Measurements from ENCODE around the gene GRM4. TPM values are rescaled to one million over a fixed set of nuclear protein-coding genes. Genes with fewer than 3 reads are reported as not detected.

Gene GRM4
- total and polyA plus RNA-seq, 9 of the 15 experiments (the other 6 are each of a cell fraction or from before 2014, with no cell fraction given): 0.18 TPM; not detected in 8

- TF ChIP-seq ZBTB5 (IDR thresholded peaks at IDR 0.05) (no peak), CTCFL (IDR thresholded peaks at IDR 0.05; ENCODE audit: borderline replicate concordance, insufficient read depth, low read depth, low read length, poor library complexity, severe bottlenecking) (peak; percentile 49), FOXP1 (CRISPR knock-in tag; IDR thresholded peaks at IDR 0.05) (no peak), STAT5A (IDR thresholded peaks at IDR 0.05; ENCODE audit: borderline replicate concordance, low read length) (no peak), BMI1 (IDR thresholded peaks at IDR 0.05; ENCODE audit: low read length) (no peak), ZSCAN29 (IDR thresholded peaks at IDR 0.05) (no peak), EP400 (IDR thresholded peaks at IDR 0.05) (no peak), BCOR (IDR thresholded peaks at IDR 0.05) (peak; percentile 89), CTBP1 (IDR thresholded peaks at IDR 0.05; ENCODE audit: borderline replicate concordance) (0 out of 2 replicates have a peak, but pooled peaks have one; percentile 6), U2AF2 (optimal IDR thresholded peaks at IDR 0.05; ENCODE audit: low read depth, low read length) (no peak), ZNF239 (CRISPR knock-in tag; IDR thresholded peaks at IDR 0.05) (no peak), ZFP1 (CRISPR knock-in tag; IDR thresholded peaks at IDR 0.05) (no peak), GATAD2A (IDR thresholded peaks at IDR 0.05) (no peak), NFE2 (IDR thresholded peaks at IDR 0.05; ENCODE audit: low read depth) (no peak), ARID3B (CRISPR knock-in tag; IDR thresholded peaks at IDR 0.05; ENCODE audit: borderline replicate concordance) (no peak), GABPB1 (CRISPR knock-in tag; IDR thresholded peaks at IDR 0.05) (no peak), SNAPC5 (CRISPR knock-in tag; IDR thresholded peaks at IDR 0.05) (no peak), E2F1 (CRISPR knock-in tag; IDR thresholded peaks at IDR 0.05) (no peak), KLF16 (IDR thresholded peaks at IDR 0.05) (0 out of 2 replicates have a peak, but pooled peaks have one; percentile 38), PYGO2 (tag; IDR thresholded peaks at IDR 0.05) (no peak), ZNF449 (CRISPR knock-in tag; IDR thresholded peaks at IDR 0.05) (no peak), ZNF23 (CRISPR knock-in tag; IDR thresholded peaks at IDR 0.05) (no peak)
Measured at GRCh38 chr6:34055223-34055933, 90.5 kb downstream of the GRM4 start (continued).
